IMR-90 (cell line): ENCODE data around the gene LIN28A.

ENCODE experiments used
- BHLHE40 ChIP-seq: fragments of 150-350 bp; IDR thresholded peaks from 2 replicates; pipeline ENCODE4 v1.6.1; 2016; ENCODE audit warnings: mild to moderate bottlenecking, low read depth, low read length
- FOS ChIP-seq: fragments of 150-350 bp; IDR thresholded peaks from 2 replicates; pipeline ENCODE4 v1.6.1; 2016; ENCODE audit warnings: low read depth, low read length
- MAFK ChIP-seq: IDR thresholded peaks from 2 replicates; pipeline ENCODE4 v1.6.1; 2012; ENCODE audit warnings: low read depth, low read length, improper control_type of control experiment
- MAZ ChIP-seq: IDR thresholded peaks from 2 replicates; pipeline ENCODE4 v1.6.1; 2012; ENCODE audit warnings: low read depth, mild to moderate bottlenecking, low read length, improper control_type of control experiment, moderate library complexity, borderline replicate concordance
- MXI1 ChIP-seq: IDR thresholded peaks from 2 replicates; pipeline ENCODE4 v1.6.1; 2012; ENCODE audit warnings: low read depth, mild to moderate bottlenecking, low read length, moderate library complexity, borderline replicate concordance
- POLR2A ChIP-seq: IDR thresholded peaks from 2 replicates; pipeline ENCODE4 v1.6.1; 2012; ENCODE audit warnings: mild to moderate bottlenecking, low read depth, low read length
- RFX5 ChIP-seq: IDR thresholded peaks from 2 replicates; pipeline ENCODE4 v1.8.0; 2012; ENCODE audit warnings: low read depth, mild to moderate bottlenecking, low read length, moderate library complexity
- SMC3 ChIP-seq: fragments of 150-350 bp; IDR thresholded peaks from 2 replicates; pipeline ENCODE4 v1.6.1; 2016; ENCODE audit warnings: low read depth, mild to moderate bottlenecking, antibody characterized with exemption, low read length, moderate library complexity
- TF ChIP-seq, protein P1 (sequence below): conservative IDR thresholded peaks from 2 replicates; pipeline ENCODE4 v1.5.1; 2012; ENCODE audit warnings: mild to moderate bottlenecking, low read depth, low read length, improper control_type of control experiment
- TF ChIP-seq, protein P2 (sequence below): fragments of 150-350 bp; IDR thresholded peaks from 2 replicates; pipeline ENCODE4 v1.6.1; 2017; ENCODE audit warnings: mild to moderate bottlenecking, antibody characterized with exemption, low read length, low read depth
- TF ChIP-seq, protein P3 (sequence below): fragments of 150-350 bp; IDR thresholded peaks from 2 replicates; pipeline ENCODE4 v1.6.1; 2016; ENCODE audit warnings: low read depth, mild to moderate bottlenecking, low read length, moderate library complexity, borderline replicate concordance

DNA sequence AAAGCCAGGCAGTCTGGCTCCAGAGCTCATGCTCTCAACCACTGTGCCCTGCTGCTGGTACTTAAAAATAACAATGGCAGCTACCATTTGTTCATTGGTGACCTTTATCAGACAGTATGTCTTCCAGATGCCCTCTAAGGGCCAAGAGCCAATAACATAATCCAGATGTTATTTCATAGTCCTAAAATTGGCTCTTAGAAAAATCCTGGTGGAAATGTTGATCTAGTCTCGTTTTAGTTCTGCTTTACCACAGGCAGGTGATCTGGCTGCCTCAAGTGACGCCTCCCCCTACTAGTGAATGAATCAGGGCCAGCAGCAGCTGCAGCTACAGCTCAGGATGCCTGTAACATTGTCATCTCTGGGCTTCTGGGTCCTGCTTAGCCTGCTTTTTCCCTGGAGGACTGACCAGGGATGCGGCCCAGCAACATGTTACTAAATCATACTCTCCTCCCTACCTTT, 49.0 kb downstream of the LIN28A start:
- TF ChIP-seq RFX5 (no peak), SMC3 (no peak), POLR2A (no peak), MAZ (no peak), MAFK (no peak), MXI1 (no peak), BHLHE40 (no peak), FOS (no peak)
- TF ChIP-seq, protein P1, sequence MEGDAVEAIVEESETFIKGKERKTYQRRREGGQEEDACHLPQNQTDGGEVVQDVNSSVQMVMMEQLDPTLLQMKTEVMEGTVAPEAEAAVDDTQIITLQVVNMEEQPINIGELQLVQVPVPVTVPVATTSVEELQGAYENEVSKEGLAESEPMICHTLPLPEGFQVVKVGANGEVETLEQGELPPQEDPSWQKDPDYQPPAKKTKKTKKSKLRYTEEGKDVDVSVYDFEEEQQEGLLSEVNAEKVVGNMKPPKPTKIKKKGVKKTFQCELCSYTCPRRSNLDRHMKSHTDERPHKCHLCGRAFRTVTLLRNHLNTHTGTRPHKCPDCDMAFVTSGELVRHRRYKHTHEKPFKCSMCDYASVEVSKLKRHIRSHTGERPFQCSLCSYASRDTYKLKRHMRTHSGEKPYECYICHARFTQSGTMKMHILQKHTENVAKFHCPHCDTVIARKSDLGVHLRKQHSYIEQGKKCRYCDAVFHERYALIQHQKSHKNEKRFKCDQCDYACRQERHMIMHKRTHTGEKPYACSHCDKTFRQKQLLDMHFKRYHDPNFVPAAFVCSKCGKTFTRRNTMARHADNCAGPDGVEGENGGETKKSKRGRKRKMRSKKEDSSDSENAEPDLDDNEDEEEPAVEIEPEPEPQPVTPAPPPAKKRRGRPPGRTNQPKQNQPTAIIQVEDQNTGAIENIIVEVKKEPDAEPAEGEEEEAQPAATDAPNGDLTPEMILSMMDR: no peak
- TF ChIP-seq, protein P2, sequence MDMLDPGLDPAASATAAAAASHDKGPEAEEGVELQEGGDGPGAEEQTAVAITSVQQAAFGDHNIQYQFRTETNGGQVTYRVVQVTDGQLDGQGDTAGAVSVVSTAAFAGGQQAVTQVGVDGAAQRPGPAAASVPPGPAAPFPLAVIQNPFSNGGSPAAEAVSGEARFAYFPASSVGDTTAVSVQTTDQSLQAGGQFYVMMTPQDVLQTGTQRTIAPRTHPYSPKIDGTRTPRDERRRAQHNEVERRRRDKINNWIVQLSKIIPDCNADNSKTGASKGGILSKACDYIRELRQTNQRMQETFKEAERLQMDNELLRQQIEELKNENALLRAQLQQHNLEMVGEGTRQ: no peak
- TF ChIP-seq, protein P3, sequence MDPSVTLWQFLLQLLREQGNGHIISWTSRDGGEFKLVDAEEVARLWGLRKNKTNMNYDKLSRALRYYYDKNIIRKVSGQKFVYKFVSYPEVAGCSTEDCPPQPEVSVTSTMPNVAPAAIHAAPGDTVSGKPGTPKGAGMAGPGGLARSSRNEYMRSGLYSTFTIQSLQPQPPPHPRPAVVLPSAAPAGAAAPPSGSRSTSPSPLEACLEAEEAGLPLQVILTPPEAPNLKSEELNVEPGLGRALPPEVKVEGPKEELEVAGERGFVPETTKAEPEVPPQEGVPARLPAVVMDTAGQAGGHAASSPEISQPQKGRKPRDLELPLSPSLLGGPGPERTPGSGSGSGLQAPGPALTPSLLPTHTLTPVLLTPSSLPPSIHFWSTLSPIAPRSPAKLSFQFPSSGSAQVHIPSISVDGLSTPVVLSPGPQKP: no peak
